ENCODE measurements around the gene SH3PXD2A.

GRCh38 chr10:103879831-103880230, 24.5 kb upstream of the SH3PXD2A start:
- no peak for TF ChIP-seq CTCF (conservative IDR thresholded peaks at IDR 0.05; ENCODE audit: low read depth in 2 of 2)
- TF ChIP-seq EZH2 (IDR thresholded peaks at IDR 0.05; ENCODE audit: low read depth, unreplicated experiment): no peak
- TF ChIP-seq ETS1 (IDR thresholded peaks at IDR 0.05): no peak
- TF ChIP-seq NANOG (IDR thresholded peaks at IDR 0.05; ENCODE audit: borderline replicate concordance): no peak
- TF ChIP-seq POLR2AphosphoS5 (IDR thresholded peaks at IDR 0.05; ENCODE audit: low read depth): no peak
- TF ChIP-seq JUNB (IDR thresholded peaks at IDR 0.05; ENCODE audit: unreplicated experiment): no peak
- no peak for TF ChIP-seq STAT1 (IDR thresholded peaks at IDR 0.05; ENCODE audit: unreplicated experiment)
